Measurements from ENCODE around the gene TSPAN31. TPM values are rescaled to one million over a fixed set of nuclear protein-coding genes. Genes with fewer than 3 reads are reported as not detected.

TSPAN31 gene
- total and polyA plus RNA-seq, 10 donors = 16.9 to 93.1 (median 29.0) TPM

DNA sequence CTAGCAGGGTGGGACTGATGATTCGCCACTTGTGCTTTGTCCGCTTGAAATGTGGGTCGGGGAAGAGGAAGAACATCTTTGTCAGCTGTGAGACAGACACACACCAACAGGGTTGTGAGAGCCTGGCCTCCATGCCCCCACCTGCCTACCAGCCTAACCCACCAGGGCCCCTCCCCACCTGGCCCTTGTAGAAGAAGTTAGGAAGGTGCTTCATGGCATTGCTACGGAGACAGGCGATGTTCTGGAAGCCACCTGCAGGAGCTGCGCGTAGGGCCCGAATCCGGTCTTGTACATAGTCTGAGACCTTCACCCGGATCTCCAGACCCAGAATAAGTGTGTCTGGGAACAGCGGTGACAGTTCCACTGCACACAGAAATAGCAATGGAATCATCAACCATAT is 24.8 kb downstream of the TSPAN31 start:
- peaks cover 0 to 28% (median 1%) of the 10 kb centered on the region in 6 donors for H3K36me3 ChIP-seq
- no peak overlapping the region for H3K27ac ChIP-seq
- H3K27me3 ChIP-seq (replicated peaks in 1 of 7) = peaks cover 7 to 30% (median 28%) of the 10 kb centered on the region in 7 donors
- intact Hi-C loops (cut with DNase I; ENCODE audit: low total_unique reads) = no loop called here
- 94 to 97% (median 96%) methylated on average over 11 of the region's 11 CpGs for WGBS, 5 donors
- TF ChIP-seq POLR2AphosphoS5 (IDR thresholded peaks at IDR 0.05) = no peak
- TF ChIP-seq, protein P1, sequence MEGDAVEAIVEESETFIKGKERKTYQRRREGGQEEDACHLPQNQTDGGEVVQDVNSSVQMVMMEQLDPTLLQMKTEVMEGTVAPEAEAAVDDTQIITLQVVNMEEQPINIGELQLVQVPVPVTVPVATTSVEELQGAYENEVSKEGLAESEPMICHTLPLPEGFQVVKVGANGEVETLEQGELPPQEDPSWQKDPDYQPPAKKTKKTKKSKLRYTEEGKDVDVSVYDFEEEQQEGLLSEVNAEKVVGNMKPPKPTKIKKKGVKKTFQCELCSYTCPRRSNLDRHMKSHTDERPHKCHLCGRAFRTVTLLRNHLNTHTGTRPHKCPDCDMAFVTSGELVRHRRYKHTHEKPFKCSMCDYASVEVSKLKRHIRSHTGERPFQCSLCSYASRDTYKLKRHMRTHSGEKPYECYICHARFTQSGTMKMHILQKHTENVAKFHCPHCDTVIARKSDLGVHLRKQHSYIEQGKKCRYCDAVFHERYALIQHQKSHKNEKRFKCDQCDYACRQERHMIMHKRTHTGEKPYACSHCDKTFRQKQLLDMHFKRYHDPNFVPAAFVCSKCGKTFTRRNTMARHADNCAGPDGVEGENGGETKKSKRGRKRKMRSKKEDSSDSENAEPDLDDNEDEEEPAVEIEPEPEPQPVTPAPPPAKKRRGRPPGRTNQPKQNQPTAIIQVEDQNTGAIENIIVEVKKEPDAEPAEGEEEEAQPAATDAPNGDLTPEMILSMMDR (IDR thresholded peaks at IDR 0.05 in 8 of 11, conservative IDR thresholded peaks at IDR 0.05 in 3 of 11) = no peak
- TF ChIP-seq POLR2A (IDR thresholded peaks at IDR 0.05) = no peak
- DNase-seq = no peak
- peaks cover 26 to 61% (median 47%) of the 10 kb centered on the region in 6 donors for H3K4me1 ChIP-seq
- H3K9me3 ChIP-seq = no peaks in the 10 kb centered on the region
- no peak overlapping the region for H3K4me3 ChIP-seq

DNA sequence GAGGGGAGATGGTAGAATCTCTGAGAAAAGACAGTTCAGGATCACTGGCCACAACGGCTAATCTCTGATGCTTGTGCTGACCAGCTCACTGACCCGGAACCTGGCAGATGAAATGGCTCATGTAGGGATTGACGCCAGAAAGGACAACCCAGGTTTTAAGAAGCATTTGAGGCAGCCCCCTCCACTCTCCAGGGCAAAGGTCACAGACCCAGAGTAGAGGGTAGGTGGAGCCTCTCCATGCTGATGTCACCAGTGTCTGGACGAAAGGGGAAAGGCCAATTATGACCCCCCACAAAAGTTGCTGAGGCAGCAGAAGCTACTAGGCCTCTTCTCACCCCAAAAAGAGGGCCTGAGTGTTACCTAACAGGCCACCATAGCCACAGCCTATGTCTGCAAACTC is 25.9 kb downstream of the TSPAN31 start:
- DNase-seq = no peak
- peaks cover 2 to 19% (median 16%) of the 10 kb centered on the region in 7 donors for H3K27me3 ChIP-seq (replicated peaks in 1 of 7)
- WGBS, 5 donors = 81 to 95% (median 93%) methylated on average over 4 of the region's 4 CpGs
- H3K4me1 ChIP-seq = peaks cover 16 to 54% (median 37%) of the 10 kb centered on the region in 6 donors
- no peaks in the 10 kb centered on the region for H3K9me3 ChIP-seq
- H3K4me3 ChIP-seq = no peak overlapping the region
- intact Hi-C loops (cut with DNase I; ENCODE audit: low total_unique reads) = no loop called here
- TF ChIP-seq POLR2A (IDR thresholded peaks at IDR 0.05) (no peak), POLR2AphosphoS5 (IDR thresholded peaks at IDR 0.05) (no peak)
- TF ChIP-seq, protein P1 (IDR thresholded peaks at IDR 0.05 in 8 of 11, conservative IDR thresholded peaks at IDR 0.05 in 3 of 11) = no peak
- H3K27ac ChIP-seq = peak overlapping the region in 1 of 8 donors; percentile 91
- peaks cover 0 to 28% (median 1%) of the 10 kb centered on the region in 6 donors for H3K36me3 ChIP-seq

DNA sequence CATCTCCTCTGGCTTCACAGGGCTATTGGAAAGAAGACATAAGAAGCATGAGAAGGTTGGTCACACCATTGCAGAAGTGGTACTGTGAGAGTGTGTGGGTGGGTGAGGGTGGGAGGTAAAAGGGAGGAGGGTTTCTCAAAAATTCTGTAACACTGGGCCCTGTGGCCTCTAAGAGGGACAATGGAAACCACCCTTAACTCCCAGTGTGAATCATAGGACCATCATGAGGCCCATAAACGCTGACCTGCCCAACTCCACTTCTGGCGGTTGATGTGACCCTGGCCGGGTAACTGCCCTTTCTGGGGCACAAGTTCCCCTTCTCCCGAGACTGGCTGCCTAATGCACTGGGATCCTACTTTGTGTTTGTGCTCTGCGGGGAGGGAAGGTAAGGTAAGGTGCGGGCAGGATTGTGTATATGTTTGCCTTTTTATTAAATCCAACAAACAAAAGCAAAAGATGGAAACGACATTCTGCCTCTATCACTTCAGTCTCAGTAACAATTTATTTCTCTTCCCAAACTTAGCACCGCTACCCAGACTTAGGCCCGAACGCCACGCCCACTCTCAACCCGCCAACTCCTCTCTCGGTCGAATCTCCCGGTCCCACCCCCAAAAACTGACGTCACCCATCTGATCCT is 26.5 kb downstream of the TSPAN31 start:
- peak; percentile 92 for DNase-seq
- Histone ChIP-seq H3K4me3 (peak overlapping the region; percentile 66 to 94 (median 82)), H3K36me3 (peaks cover 0 to 28% (median 1%) of the 10 kb centered on the region in 6 donors), H3K27me3 (replicated peaks in 1 of 7) (peaks cover 0 to 12% (median 10%) of the 10 kb centered on the region in 7 donors), H3K27ac (peak overlapping the region; percentile 70 to 93 (median 90)), H3K4me1 (peaks cover 10 to 47% (median 30%) of the 10 kb centered on the region in 6 donors), H3K9me3 (no peaks in the 10 kb centered on the region)
- intact Hi-C loops (cut with DNase I; ENCODE audit: low total_unique reads) = no loop called here
- no peak for TF ChIP-seq POLR2AphosphoS5 (IDR thresholded peaks at IDR 0.05)
- TF ChIP-seq, protein P1 (IDR thresholded peaks at IDR 0.05 in 8 of 11, conservative IDR thresholded peaks at IDR 0.05 in 3 of 11) = no peak
- no peak for TF ChIP-seq POLR2A (IDR thresholded peaks at IDR 0.05)
- WGBS, 5 donors = 2 to 4% (median 3%) methylated on average over 16 of the region's 16 CpGs

DNA sequence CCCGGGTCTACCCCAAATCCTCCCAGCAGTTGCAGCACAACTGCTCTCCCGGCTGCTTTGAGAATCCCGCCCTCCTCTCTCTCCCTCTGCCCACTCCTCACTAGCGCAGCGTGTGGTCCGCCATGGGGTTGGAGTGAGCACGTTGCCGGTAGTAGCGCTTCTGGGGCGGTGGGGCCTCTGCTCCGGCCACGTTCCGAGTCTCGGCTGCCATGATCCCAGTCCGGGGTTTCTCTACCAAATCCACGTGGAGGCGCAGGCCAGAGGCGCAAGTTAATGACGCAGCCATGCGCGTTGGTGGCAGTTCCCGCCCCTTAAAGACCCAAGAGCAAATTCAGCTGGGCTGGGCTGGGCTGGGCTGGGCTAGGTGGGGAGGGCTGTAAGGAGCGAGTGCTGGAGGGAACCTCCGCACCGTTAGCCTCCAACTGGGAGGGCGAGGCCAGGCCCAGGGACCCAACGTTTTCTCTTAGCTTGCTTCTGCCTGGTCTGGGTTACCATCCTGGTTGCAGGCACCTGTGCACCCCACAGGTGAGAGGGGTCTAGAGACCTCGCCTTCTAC is 27.1 kb downstream of the TSPAN31 start, which contains the start of gene METTL1:
METTL1 (minus strand) TSS at position 233 of the 556 bp plus-strand sequence; CDS start at position 211, 22 bp downstream.
- Histone ChIP-seq H3K4me3 (peak within 1 kb of the TSS; percentile 66 to 94 (median 82)), H3K36me3 (peaks cover 0 to 28% (median 1%) of the 10 kb centered on the region in 6 donors), H3K4me1 (peaks cover 6 to 41% (median 24%) of the 10 kb centered on the region in 6 donors), H3K9me3 (no peaks in the 10 kb centered on the region), H3K27me3 (replicated peaks in 1 of 7) (peaks cover 0 to 7% (median 4%) of the 10 kb centered on the region in 7 donors), H3K27ac (peak within 1 kb of the TSS; percentile 70 to 93 (median 90))
- TF ChIP-seq, protein P1 (IDR thresholded peaks at IDR 0.05 in 8 of 11, conservative IDR thresholded peaks at IDR 0.05 in 3 of 11) = no peak
- TF ChIP-seq POLR2AphosphoS5 (IDR thresholded peaks at IDR 0.05) = peak; percentile 79 to 85 (median 85)
- peak in 1 of 3 donors; percentile 21 for TF ChIP-seq POLR2A (IDR thresholded peaks at IDR 0.05)
- WGBS, 5 donors = 0 to 1% (median 1%) methylated on average over 25 to 28 of the region's 28 CpGs
- intact Hi-C loops (cut with DNase I; ENCODE audit: low total_unique reads) = no loop called here
- peak; percentile 97 for DNase-seq

All from spleen (tissue), 11 donors.